IgD-negative memory B cell (primary cell): Measurements from ENCODE around the gene TCFL5. TPM values are rescaled to one million over a fixed set of nuclear protein-coding genes. Genes with fewer than 3 reads are reported as not detected.

ENCODE experiments used
- H3K27ac Mint-ChIP-seq, 3 donors: one replicate each; pipeline ENCODE4 v1.8.0; 2020 to 2022; ENCODE audit warnings: mild to moderate bottlenecking in 3 of 3, mixed read lengths in 3 of 3, moderate library complexity in 1 of 3
- H3K27me3 Mint-ChIP-seq: one replicate; pipeline ENCODE4 v1.8.0; 2021; ENCODE audit warnings: mixed read lengths
- H3K36me3 Mint-ChIP-seq: one replicate; pipeline ENCODE4 v1.8.0; 2020; ENCODE audit warnings: mild to moderate bottlenecking, mixed read lengths
- H3K4me1 Mint-ChIP-seq, 3 donors: one replicate each; pipeline ENCODE4 v1.8.0; 2020 to 2022; ENCODE audit warnings: mixed read lengths in 3 of 3, mild to moderate bottlenecking in 1 of 3
- H3K4me3 Mint-ChIP-seq, 4 donors: one replicate each; pipeline ENCODE4 v1.8.0; 2020 to 2022; ENCODE audit warnings: mild to moderate bottlenecking in 4 of 4, mixed read lengths in 4 of 4, moderate library complexity in 3 of 4
- H3K9me3 Mint-ChIP-seq, 3 donors: one replicate each; pipeline ENCODE4 v1.8.0; 2020 to 2021; ENCODE audit warnings: mixed read lengths in 3 of 3, mild to moderate bottlenecking in 1 of 3
- polyA plus RNA-seq: library from polyadenylated mRNA; unstranded; fragments of 300-500 nt; fragmentation: Illumina TruSeq; gene quantifications from one replicate; pipeline ENCODE4 v1.2.3, GENCODE V29; 2021

The TCFL5 gene
- polyA plus RNA-seq, 1 donor from 2014 or later, result 1.2 TPM

- Mint-ChIP-seq H3K27ac (peak overlapping the region in 2 of 3 donors; percentile 46 to 67), H3K4me1 (peaks cover 11 to 13% (median 11%) of the 10 kb centered on the region in 3 donors), H3K4me3 (peak overlapping the region; percentile 78 to 90 (median 88)), H3K27me3 (no peaks in the 10 kb centered on the region), H3K9me3 (no peaks in the 10 kb centered on the region), H3K36me3 (peaks cover 5% of the 10 kb centered on the region)
Measured at GRCh38 chr20:62797671-62798532, 63.7 kb downstream of the TCFL5 start.

GRCh38 chr20:62796699-62797491 lies 64.7 kb downstream of the TCFL5 start:
- peaks cover 5% of the 10 kb centered on the region for H3K36me3 Mint-ChIP-seq
- H3K4me1 Mint-ChIP-seq, result peaks cover 11 to 16% (median 13%) of the 10 kb centered on the region in 3 donors
- H3K4me3 Mint-ChIP-seq, result peak overlapping the region; percentile 78 to 90 (median 88)
- H3K27ac Mint-ChIP-seq, result peak overlapping the region in 1 of 3 donors; percentile 67
- H3K9me3 Mint-ChIP-seq, result no peaks in the 10 kb centered on the region
- no peaks in the 10 kb centered on the region for H3K27me3 Mint-ChIP-seq

- Mint-ChIP-seq H3K4me3 (peak overlapping the region; percentile 73 to 92 (median 85)), H3K9me3 (no peaks in the 10 kb centered on the region), H3K36me3 (peaks cover 5% of the 10 kb centered on the region), H3K27me3 (no peaks in the 10 kb centered on the region), H3K27ac (peak overlapping the region; percentile 93 to 94 (median 94)), H3K4me1 (peaks cover 17 to 19% (median 17%) of the 10 kb centered on the region in 3 donors)
Measured at GRCh38 chr20:62795023-62795761, 66.4 kb downstream of the TCFL5 start.

- H3K27ac Mint-ChIP-seq, result peak overlapping the region; percentile 94
- H3K9me3 Mint-ChIP-seq, result no peaks in the 10 kb centered on the region
- H3K4me3 Mint-ChIP-seq, result peak overlapping the region; percentile 81 to 92 (median 85)
- H3K27me3 Mint-ChIP-seq, result no peaks in the 10 kb centered on the region
- H3K4me1 Mint-ChIP-seq, result peaks cover 17 to 19% (median 17%) of the 10 kb centered on the region in 3 donors
- peaks cover 5% of the 10 kb centered on the region for H3K36me3 Mint-ChIP-seq
Measured at GRCh38 chr20:62794007-62794724, 67.5 kb downstream of the TCFL5 start.

- H3K36me3 Mint-ChIP-seq, result peaks cover 5% of the 10 kb centered on the region
- no peaks in the 10 kb centered on the region for H3K27me3 Mint-ChIP-seq
- H3K4me3 Mint-ChIP-seq, result peak overlapping the region in 3 of 4 donors; percentile 58 to 88 (median 81)
- H3K4me1 Mint-ChIP-seq, result peaks cover 17 to 19% (median 17%) of the 10 kb centered on the region in 3 donors
- H3K9me3 Mint-ChIP-seq, result no peaks in the 10 kb centered on the region
- H3K27ac Mint-ChIP-seq, result peak overlapping the region; percentile 94
Measured at GRCh38 chr20:62793757-62794006, 67.9 kb downstream of the TCFL5 start.

GRCh38 chr20:62792940-62793756 lies 68.5 kb downstream of the TCFL5 start:
- H3K27me3 Mint-ChIP-seq, result no peaks in the 10 kb centered on the region
- H3K4me1 Mint-ChIP-seq, result peaks cover 13 to 19% (median 17%) of the 10 kb centered on the region in 3 donors
- peaks cover 2% of the 10 kb centered on the region for H3K36me3 Mint-ChIP-seq
- H3K27ac Mint-ChIP-seq, result peak overlapping the region; percentile 94
- peak overlapping the region in 3 of 4 donors; percentile 58 to 88 (median 81) for H3K4me3 Mint-ChIP-seq
- H3K9me3 Mint-ChIP-seq, result no peaks in the 10 kb centered on the region

GRCh38 chr20:62792182-62792939 lies 69.3 kb downstream of the TCFL5 start:
- H3K27ac Mint-ChIP-seq, result peak overlapping the region; percentile 93 to 94 (median 94)
- H3K4me1 Mint-ChIP-seq, result peaks cover 13 to 18% (median 13%) of the 10 kb centered on the region in 3 donors
- no peaks in the 10 kb centered on the region for H3K36me3 Mint-ChIP-seq
- H3K27me3 Mint-ChIP-seq, result no peaks in the 10 kb centered on the region
- H3K9me3 Mint-ChIP-seq, result no peaks in the 10 kb centered on the region
- H3K4me3 Mint-ChIP-seq, result peak overlapping the region in 1 of 4 donors; percentile 88

- Mint-ChIP-seq H3K36me3 (no peaks in the 10 kb centered on the region), H3K27me3 (no peaks in the 10 kb centered on the region), H3K27ac (peak overlapping the region; percentile 41 to 94 (median 93)), H3K9me3 (no peaks in the 10 kb centered on the region), H3K4me1 (peaks cover 13 to 18% (median 13%) of the 10 kb centered on the region in 3 donors), H3K4me3 (peak overlapping the region in 2 of 4 donors; percentile 48 to 88)
Measured at GRCh38 chr20:62791301-62792181, 70.1 kb downstream of the TCFL5 start.

Other genes starting within 250 kb of the TCFL5 start
- 3.4 TPM for gene SLCO4A1, start 219.3 kb downstream of the TCFL5 start, polyA plus RNA-seq
- gene NTSR1, start 153.0 kb downstream of the TCFL5 start, polyA plus RNA-seq, result not detected
- gene MRGBP, start 65.3 kb downstream of the TCFL5 start, polyA plus RNA-seq, result 8.3 TPM
- 79.6 TPM for gene OGFR, start 57.0 kb downstream of the TCFL5 start, polyA plus RNA-seq
- gene COL9A3, start 44.8 kb downstream of the TCFL5 start, polyA plus RNA-seq, result 11.9 TPM
- gene DIDO1, start 64.7 kb upstream of the TCFL5 start, polyA plus RNA-seq, result 42.8 TPM
- gene GID8, start 76.3 kb upstream of the TCFL5 start, polyA plus RNA-seq, result 12.1 TPM
- 4.1 TPM for gene SLC17A9, start 90.9 kb upstream of the TCFL5 start, polyA plus RNA-seq
- gene BHLHE23, start 145.1 kb upstream of the TCFL5 start, polyA plus RNA-seq, result not detected